Body of pancreas (tissue), 4 donors: ENCODE results near the gene DESI2. TPM values are rescaled to one million over a fixed set of nuclear protein-coding genes. Genes with fewer than 3 reads are reported as not detected.

Experiments used
- ATAC-seq: fragments of 150-250 bp; one replicate; pipeline ENCODE4 v1.9.1; 2016
- DNase-seq, 4 donors: peaks; one replicate each; pipeline ENCODE4 v3.0.0-alpha.2; 2019
- H3K27ac ChIP-seq, 4 donors: fragments of 200-600 bp; sonication (generic); 1 replicate in 3 of 4; 2 replicates in 1 of 4; pipeline versions ENCODE4 v1.5.1 to v1.6.1; 2016 to 2019; ENCODE audit warnings: mild to moderate bottlenecking in 1 of 4, mixed read lengths in 1 of 4, moderate library complexity in 1 of 4
- H3K27me3 ChIP-seq, 2 donors: fragments of 200-600 bp; sonication (generic); one replicate each; pipeline ENCODE4 v1.6.0; 2016; ENCODE audit warnings: mild to moderate bottlenecking in 1 of 2
- H3K36me3 ChIP-seq, 2 donors: fragments of 200-600 bp; sonication (generic); replicated peaks in 1 of 2; 2 replicates each; pipeline ENCODE4 v1.5.1; 2016; ENCODE audit warnings: low read depth in 2 of 2; ENCODE audit not compliant: insufficient read depth in 1 of 2
- H3K4me1 ChIP-seq: fragments of 200-600 bp; sonication (generic); one replicate; pipeline ENCODE4 v1.6.0; 2016
- H3K4me3 ChIP-seq, 2 donors: fragments of 200-600 bp; sonication (generic); 1 replicate in 1 of 2; 2 replicates in 1 of 2; pipeline ENCODE4 v1.5.1; 2016 to 2019
- H3K9me3 ChIP-seq, 3 donors: fragments of 200-600 bp; sonication (generic); 1 replicate in 2 of 3; 2 replicates in 1 of 3; pipeline ENCODE4 v1.5.1; 2016
- CTCF ChIP-seq, 7 experiments: fragments of 450-650 bp in 4 of 7; fragments of 200-600 bp in 3 of 7; sonication (generic) in 3 of 7; IDR thresholded peaks; one replicate each; pipeline ENCODE4 v1.5.1; 2016 to 2019; ENCODE audit warnings: antibody characterized with exemption in 7 of 7
- POLR2A ChIP-seq, 3 donors: fragments of 450-650 bp; IDR thresholded peaks; one replicate each; pipeline ENCODE4 v1.6.1; 2016; ENCODE audit warnings: antibody characterized with exemption in 3 of 3, mild to moderate bottlenecking in 2 of 3
- WGBS, 2 donors: methylation state at CpG; one replicate each; pipeline ENCODE4 v1.1.5; 2017; 5-methylcytosine and 5-hydroxymethylcytosine counted together
- intact Hi-C: fragments of 100-400 bp; cut with DNase I; formaldehyde crosslinking; loops from one replicate; pipeline ENCODE4 v1.15.1; 2023
- total RNA-seq, 2 donors: library from RNA; depleted of rRNA; stranded (reverse); fragments of >200 nt; gene quantifications; one replicate each; pipeline ENCODE4 v1.1.0, GENCODE V29; 2016

The DESI2 gene
- total RNA-seq, 2 donors from 2014 or later: 14.5 TPM

DNA sequence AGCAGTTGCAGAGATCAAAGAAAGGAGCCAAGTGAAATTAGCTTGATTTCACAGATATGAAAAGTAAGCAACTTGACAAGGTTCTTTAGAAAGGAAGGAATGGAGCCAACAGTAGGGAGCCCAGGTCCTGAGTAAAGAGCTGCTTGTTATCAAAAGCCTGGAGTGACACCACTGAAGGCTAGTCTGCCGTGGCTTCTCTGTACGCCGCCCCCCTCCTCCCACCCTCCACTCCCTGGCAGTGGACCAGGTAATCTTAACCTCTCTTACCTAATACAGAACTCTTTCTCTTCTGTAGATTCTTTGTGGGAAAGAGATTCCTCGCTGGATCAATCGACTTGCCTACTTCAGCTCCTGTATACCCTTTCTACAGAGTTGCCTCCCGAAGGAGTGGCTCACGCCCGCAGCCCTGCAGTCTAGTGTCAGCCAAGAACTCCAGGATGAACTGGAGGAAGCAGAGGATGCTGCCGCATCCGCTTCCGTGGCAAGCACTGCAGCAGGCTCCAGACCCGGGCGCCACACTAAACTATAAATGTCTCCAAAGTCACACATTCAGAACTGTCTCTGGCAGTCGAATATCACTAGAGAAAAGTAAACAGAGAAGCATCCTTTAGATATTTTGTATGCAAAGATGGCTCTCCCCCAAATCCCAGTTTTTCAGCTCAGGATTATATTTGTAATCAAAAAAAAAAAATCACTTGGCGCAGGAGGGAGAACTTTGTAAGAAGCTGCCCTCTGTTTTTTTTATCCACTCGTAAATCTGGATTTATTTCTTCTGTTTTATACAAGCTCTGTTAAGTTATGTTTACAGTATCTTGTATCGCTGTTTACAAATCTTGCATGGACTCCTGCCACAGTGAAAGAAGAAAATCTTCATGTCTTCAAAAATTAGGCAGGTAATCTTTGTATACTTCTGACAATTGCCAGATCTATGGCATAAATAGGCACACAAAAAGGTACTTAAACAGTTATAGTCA, 52.6 kb downstream of the DESI2 start:
- Histone ChIP-seq H3K9me3 (no peaks in the 10 kb centered on the region), H3K36me3 (peaks cover 0 to 6% of the 10 kb centered on the region in 2 donors), H3K4me1 (no peaks in the 10 kb centered on the region), H3K27me3 (no peaks in the 10 kb centered on the region), H3K4me3 (no peak overlapping the region), H3K27ac (no peak overlapping the region)
- 72 to 76% methylated on average over 17 of the region's 17 CpGs for WGBS, 2 donors
- TF ChIP-seq POLR2A (IDR thresholded peaks at IDR 0.05) (no peak), CTCF (IDR thresholded peaks at IDR 0.05) (no peak)
- DNase-seq (peak in 2 of 4 donors; percentile 17 to 18), ATAC-seq (no peak)
- intact Hi-C loops: no loop called here

GRCh38 chr1:244709076-244709475, 56.1 kb downstream of the DESI2 start:
- H3K9me3 ChIP-seq: no peaks in the 10 kb centered on the region
- WGBS, 2 donors: 88 to 99% methylated on average over 6 to 8 of the region's 8 CpGs
- intact Hi-C loops: no loop called here
- TF ChIP-seq POLR2A (IDR thresholded peaks at IDR 0.05) (no peak), CTCF (IDR thresholded peaks at IDR 0.05) (no peak)
- peaks cover 0 to 6% of the 10 kb centered on the region in 2 donors for H3K36me3 ChIP-seq
- H3K4me1 ChIP-seq: no peaks in the 10 kb centered on the region
- no peak overlapping the region for H3K4me3 ChIP-seq
- H3K27ac ChIP-seq: no peak overlapping the region
- H3K27me3 ChIP-seq: no peaks in the 10 kb centered on the region
- ATAC-seq: no peak
- no peak for DNase-seq

- Histone ChIP-seq H3K9me3 (no peaks in the 10 kb centered on the region), H3K4me3 (no peak overlapping the region), H3K4me1 (no peaks in the 10 kb centered on the region), H3K27ac (no peak overlapping the region), H3K36me3 (peaks cover 0 to 6% of the 10 kb centered on the region in 2 donors), H3K27me3 (no peaks in the 10 kb centered on the region)
- WGBS, 2 donors: 76 to 88% methylated on average over 1 of the region's 2 CpGs
- no peak for TF ChIP-seq CTCF (IDR thresholded peaks at IDR 0.05)
- TF ChIP-seq POLR2A (IDR thresholded peaks at IDR 0.05): no peak
- DNase-seq (no peak), ATAC-seq (no peak)
- intact Hi-C loops: no loop called here
Observed at GRCh38 chr1:244709476-244710368, 56.8 kb downstream of the DESI2 start.

DNA sequence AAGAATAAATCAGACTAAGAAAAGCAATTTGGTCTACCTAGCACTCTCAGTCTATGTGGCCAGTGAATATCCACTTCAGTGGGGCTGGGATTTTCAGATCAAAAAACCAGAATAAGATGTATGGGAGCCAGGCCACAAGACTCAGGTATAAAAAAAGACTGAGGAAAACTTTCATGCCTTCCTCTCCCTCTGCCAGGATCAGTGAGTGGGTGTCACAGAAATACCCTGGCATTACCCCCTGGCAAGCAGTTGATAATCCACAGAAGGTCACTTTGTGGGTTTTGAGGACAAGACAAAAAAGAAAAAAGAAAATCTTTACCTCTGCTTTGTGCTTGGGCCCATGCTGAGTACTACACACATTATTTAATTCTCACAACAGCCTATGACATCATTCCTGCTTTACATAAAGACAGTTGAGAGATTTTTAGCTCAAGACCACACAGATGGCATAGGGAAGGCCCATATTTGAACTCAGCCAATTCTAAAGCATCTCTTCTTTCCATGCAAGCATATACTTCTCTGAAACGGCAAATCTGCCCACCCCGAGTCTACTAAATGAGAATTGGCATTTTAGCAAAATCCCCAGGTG, 57.6 kb downstream of the DESI2 start:
- intact Hi-C loops: no loop called here
- H3K4me3 ChIP-seq: no peak overlapping the region
- H3K36me3 ChIP-seq: peaks cover 0 to 6% of the 10 kb centered on the region in 2 donors
- no peak for TF ChIP-seq CTCF (IDR thresholded peaks at IDR 0.05)
- TF ChIP-seq POLR2A (IDR thresholded peaks at IDR 0.05): no peak
- no peak for DNase-seq
- no peaks in the 10 kb centered on the region for H3K27me3 ChIP-seq
- 73 to 79% methylated on average over 2 of the region's 2 CpGs for WGBS, 2 donors
- no peak overlapping the region for H3K27ac ChIP-seq
- no peaks in the 10 kb centered on the region for H3K4me1 ChIP-seq
- ATAC-seq: no peak
- H3K9me3 ChIP-seq: no peaks in the 10 kb centered on the region
